Muscle layer of colon (tissue), 2 donors: ENCODE measurements around the gene PTPRG.

ENCODE experiments used
- H3K27ac ChIP-seq: one replicate; pipeline ENCODE4 v1.7.0; 2013; ENCODE audit warnings: low read depth, mild to moderate bottlenecking, low read length, moderate library complexity
- H3K27me3 ChIP-seq, 2 donors: one replicate each; pipeline ENCODE4 v1.7.0; 2013; ENCODE audit warnings: low read length in 2 of 2, mild to moderate bottlenecking in 2 of 2; ENCODE audit not compliant: insufficient read depth in 2 of 2, control insufficient read depth in 1 of 2
- H3K36me3 ChIP-seq: one replicate; pipeline ENCODE4 v1.7.0; 2013; ENCODE audit warnings: mild to moderate bottlenecking, low read length; ENCODE audit not compliant: insufficient read depth
- H3K4me1 ChIP-seq: one replicate; pipeline ENCODE4 v1.7.0; 2013; ENCODE audit warnings: mild to moderate bottlenecking, low read length; ENCODE audit not compliant: insufficient read depth
- H3K4me3 ChIP-seq, 2 donors: one replicate each; pipeline ENCODE4 v1.7.0; 2013; ENCODE audit warnings: low read length in 2 of 2, low read depth in 1 of 2, mild to moderate bottlenecking in 1 of 2, moderate library complexity in 1 of 2
- H3K9ac ChIP-seq: one replicate; pipeline ENCODE4 v1.7.0; 2013; ENCODE audit warnings: low read length
- H3K9me3 ChIP-seq: one replicate; pipeline ENCODE4 v1.7.0; 2013; ENCODE audit warnings: mild to moderate bottlenecking, low read length
- donor health status: abdominal sarcoma.
- donor health status: Adenocarcinoma of cecum.

Gene PTPRG

DNA sequence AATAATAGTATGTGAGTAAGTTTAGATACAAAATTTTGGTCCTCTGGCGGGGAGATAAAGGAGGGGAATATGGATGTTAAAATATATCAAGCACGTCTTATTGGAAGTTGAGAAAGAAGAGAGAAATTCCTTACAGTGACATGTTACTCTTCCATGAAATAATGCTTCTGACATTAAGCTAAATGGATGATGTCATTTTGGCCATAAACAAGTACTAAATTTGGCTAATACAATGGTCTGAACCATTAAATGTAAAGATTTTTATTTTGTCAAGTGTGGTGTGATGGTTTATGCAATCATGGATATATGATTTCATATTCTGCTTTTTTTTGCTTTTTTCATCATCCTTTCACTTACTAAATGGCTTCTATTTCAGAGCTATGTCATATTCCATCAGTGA is 406.6 kb downstream of the PTPRG start:
- Histone ChIP-seq H3K27ac (no peak overlapping the region), H3K4me1 (no peaks in the 10 kb centered on the region), H3K9me3 (no peaks in the 10 kb centered on the region), H3K36me3 (no peaks in the 10 kb centered on the region), H3K27me3 (no peaks in the 10 kb centered on the region), H3K4me3 (no peak overlapping the region), H3K9ac (no peak overlapping the region)

DNA sequence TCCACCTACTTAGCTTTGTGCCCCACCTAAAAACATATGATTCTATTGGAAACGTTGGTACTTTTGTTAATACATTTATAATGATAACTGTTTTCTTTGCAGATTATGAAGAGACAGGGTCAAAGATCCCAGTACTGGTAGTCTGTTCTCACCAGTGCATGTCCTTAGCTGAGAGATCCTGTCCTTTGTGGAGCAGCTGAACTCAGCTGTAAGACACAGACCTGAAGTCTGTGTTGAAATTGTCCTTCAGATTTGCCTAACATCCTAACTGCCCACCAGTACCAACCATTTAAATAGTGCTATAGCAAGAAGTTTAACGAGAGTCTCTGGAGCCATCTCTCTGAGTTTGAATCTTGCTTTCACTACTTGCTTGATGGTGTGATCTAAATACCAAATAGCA is 413.3 kb downstream of the PTPRG start:
- Histone ChIP-seq H3K27ac (no peak overlapping the region), H3K4me3 (no peak overlapping the region), H3K9me3 (no peaks in the 10 kb centered on the region), H3K36me3 (no peaks in the 10 kb centered on the region), H3K9ac (no peak overlapping the region), H3K27me3 (no peaks in the 10 kb centered on the region), H3K4me1 (peaks cover 13% of the 10 kb centered on the region)

DNA sequence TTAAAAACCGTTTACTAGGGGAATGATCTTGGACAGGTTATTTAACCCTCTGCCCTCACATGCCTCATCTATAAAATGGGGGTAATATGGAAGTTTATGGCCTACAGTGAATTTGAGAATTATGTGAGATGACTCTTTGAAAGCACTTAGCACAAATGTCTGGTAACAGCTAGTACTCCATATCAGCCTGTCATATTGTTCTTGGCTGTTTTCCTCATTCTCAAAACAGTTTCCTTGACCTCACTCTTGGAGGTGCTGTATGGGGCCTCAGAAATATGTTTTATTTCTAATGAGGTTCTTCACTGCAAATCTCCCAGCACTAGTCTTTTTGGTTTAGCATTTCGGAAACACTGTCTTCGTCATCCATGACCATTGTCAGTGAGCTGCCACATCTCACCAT is 413.8 kb downstream of the PTPRG start:
- H3K9ac ChIP-seq: no peak overlapping the region
- H3K4me1 ChIP-seq: peaks cover 18% of the 10 kb centered on the region
- no peak overlapping the region for H3K27ac ChIP-seq
- H3K9me3 ChIP-seq: no peaks in the 10 kb centered on the region
- no peaks in the 10 kb centered on the region for H3K27me3 ChIP-seq
- H3K36me3 ChIP-seq: no peaks in the 10 kb centered on the region
- no peak overlapping the region for H3K4me3 ChIP-seq

DNA sequence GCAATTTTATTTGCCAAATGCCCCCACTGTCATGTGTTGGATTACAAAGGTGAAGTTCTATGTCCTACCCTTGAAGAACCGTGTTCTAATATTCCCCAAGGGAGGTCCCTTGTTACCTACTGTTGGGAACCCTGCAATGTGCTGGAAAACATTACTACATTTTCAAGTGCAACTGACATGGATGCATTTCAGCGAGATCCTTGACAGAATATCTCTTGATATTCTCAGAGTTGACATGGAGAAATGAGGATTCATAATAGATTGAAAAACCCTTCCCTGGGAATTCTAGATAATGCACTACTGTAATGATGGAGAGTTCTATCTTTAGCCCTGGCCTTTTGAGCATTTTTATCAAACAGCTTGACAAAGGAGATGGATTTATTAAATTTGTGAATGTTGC is 414.6 kb downstream of the PTPRG start:
- Histone ChIP-seq H3K27ac (no peak overlapping the region), H3K9me3 (no peaks in the 10 kb centered on the region)

DNA sequence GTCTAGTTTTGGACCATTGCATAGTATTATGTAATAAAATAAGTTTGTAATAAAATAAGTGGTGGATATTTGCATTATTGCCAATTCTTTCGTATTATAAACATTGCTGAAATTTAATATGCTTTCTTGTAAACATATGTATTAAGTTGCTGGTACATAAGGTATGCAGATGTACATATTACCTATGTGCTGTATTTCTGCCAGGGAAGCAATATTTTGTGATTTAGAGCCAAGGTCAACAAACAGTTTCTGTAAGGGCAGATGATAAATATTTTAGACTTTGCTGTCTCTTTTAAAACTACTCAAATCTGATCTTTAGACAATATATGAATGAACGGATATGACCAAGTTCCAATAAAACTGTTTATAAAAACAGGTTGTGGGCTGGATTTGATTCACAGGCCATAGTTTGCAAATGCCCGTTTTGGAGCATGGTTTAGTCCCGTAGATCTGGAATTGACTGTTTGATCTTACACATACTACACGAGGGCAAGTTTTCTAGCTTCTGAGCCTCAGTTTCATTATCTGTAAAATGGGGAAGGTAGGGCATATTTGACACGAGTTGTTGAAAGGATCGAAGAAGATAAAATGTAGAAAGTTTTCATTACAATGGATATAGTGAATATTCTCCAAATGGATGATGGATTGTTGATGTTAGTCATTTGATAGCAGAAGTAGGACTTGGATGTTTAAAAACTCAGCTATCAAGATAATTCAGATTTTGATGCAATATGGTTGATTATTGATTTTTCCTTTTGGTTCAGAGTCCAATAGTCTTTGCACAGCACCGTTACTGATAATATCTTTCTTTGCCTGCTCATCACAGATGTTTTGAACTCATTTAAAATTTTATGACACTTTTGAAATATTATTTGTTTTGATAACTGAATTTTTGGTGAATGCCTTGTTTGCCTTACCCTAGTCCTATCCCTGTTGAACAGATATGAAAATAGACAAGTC is 417.4 kb downstream of the PTPRG start:
- no peak overlapping the region for H3K27ac ChIP-seq

More for the DNA sequence above, 414.6 kb downstream of the PTPRG start:
- Histone ChIP-seq H3K27me3 (no peaks in the 10 kb centered on the region), H3K9ac (no peak overlapping the region), H3K4me1 (peaks cover 19% of the 10 kb centered on the region), H3K4me3 (no peak overlapping the region), H3K36me3 (no peaks in the 10 kb centered on the region)

DNA sequence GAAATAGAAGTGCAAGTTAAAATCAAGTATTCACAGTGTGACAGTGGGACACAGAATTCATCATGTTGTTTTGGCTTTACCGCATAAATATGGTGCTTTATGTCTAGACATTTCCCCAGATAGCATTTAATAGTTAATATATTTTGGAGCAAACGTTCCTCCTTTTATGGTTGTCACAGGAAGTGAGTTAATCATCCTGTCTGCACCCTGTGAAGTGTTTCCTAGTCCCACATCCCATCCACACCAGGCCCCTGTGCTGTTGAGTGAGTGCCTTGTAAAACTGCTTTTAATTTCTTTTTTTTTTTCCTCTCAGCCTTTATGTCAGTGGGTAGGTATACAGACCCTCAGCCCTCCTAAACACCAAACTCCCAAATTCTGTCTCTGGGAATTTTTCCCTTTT is 418.3 kb downstream of the PTPRG start:
- Histone ChIP-seq H3K4me1 (peaks cover 19% of the 10 kb centered on the region), H3K9ac (no peak overlapping the region), H3K27me3 (no peaks in the 10 kb centered on the region), H3K4me3 (no peak overlapping the region), H3K36me3 (no peaks in the 10 kb centered on the region), H3K9me3 (no peaks in the 10 kb centered on the region), H3K27ac (no peak overlapping the region)

More for the DNA sequence above, 417.4 kb downstream of the PTPRG start:
- Histone ChIP-seq H3K4me1 (peaks cover 19% of the 10 kb centered on the region), H3K9me3 (no peaks in the 10 kb centered on the region), H3K4me3 (no peak overlapping the region), H3K27me3 (no peaks in the 10 kb centered on the region), H3K9ac (no peak overlapping the region), H3K36me3 (no peaks in the 10 kb centered on the region)

DNA sequence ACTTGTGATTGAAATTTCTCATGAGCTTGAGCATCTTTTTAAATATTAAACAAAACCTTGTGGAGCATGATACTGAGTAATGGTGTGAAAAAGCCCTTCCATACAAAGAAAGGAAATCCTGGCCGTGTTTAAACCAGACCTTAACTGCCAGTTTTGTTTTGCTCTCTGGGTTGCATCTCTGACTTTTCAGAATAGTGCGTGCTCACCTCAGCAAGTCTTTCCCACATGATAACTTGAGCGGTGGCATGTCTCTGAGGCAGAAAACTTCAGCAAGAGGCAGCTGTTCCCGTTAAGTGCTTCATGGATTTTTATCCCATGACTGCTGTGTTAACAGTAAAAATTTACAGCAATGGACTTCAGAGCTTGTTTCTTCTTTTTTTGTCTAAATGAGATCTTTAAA is 418.7 kb downstream of the PTPRG start:
- Histone ChIP-seq H3K9me3 (no peaks in the 10 kb centered on the region), H3K9ac (no peak overlapping the region), H3K27me3 (no peaks in the 10 kb centered on the region), H3K36me3 (no peaks in the 10 kb centered on the region), H3K4me3 (no peak overlapping the region), H3K4me1 (peaks cover 19% of the 10 kb centered on the region), H3K27ac (no peak overlapping the region)

DNA sequence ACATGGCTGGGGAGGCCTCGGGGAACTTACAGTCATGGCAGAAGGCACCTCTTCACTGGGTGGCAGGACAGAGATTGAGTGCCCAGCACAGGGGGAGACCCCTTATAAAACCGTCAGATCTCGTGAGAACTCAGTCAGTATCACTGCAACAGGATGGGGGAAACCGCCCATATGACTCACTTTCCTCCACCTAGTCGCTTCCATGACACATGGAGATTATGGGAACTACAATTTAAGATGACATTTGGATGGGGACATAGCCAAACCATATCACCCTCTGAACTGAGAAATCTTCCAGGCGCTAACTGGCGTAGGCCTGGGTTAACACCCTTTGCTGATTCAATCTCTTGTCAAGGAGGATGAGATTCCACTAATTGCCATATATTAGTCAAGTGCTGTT is 419.7 kb downstream of the PTPRG start:
- Histone ChIP-seq H3K9me3 (no peaks in the 10 kb centered on the region), H3K4me3 (no peak overlapping the region), H3K27ac (no peak overlapping the region), H3K36me3 (no peaks in the 10 kb centered on the region), H3K4me1 (peaks cover 19% of the 10 kb centered on the region), H3K27me3 (no peaks in the 10 kb centered on the region), H3K9ac (no peak overlapping the region)

DNA sequence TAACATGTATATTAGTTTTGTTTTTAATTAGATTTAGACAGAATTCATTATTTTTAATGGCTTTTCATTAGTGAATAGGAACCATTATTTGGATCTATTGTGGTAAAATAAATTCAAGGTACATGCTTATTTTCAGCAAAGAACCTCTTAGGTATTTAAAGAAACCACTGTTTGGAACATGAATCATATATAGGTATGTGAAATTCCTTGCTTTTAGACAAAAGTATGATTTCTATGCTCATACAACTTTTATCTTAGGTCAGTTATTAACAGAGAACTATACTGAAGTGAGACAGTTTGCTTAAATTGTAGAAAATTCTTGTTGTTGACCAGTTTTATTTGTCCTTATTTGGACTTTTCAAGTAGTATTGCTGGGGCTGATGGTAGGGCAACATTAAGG is 422.1 kb downstream of the PTPRG start:
- no peaks in the 10 kb centered on the region for H3K36me3 ChIP-seq
- H3K9me3 ChIP-seq: no peaks in the 10 kb centered on the region
- H3K27ac ChIP-seq: no peak overlapping the region
- no peak overlapping the region for H3K9ac ChIP-seq
- no peaks in the 10 kb centered on the region for H3K27me3 ChIP-seq
- H3K4me1 ChIP-seq: peaks cover 17% of the 10 kb centered on the region
- H3K4me3 ChIP-seq: no peak overlapping the region

DNA sequence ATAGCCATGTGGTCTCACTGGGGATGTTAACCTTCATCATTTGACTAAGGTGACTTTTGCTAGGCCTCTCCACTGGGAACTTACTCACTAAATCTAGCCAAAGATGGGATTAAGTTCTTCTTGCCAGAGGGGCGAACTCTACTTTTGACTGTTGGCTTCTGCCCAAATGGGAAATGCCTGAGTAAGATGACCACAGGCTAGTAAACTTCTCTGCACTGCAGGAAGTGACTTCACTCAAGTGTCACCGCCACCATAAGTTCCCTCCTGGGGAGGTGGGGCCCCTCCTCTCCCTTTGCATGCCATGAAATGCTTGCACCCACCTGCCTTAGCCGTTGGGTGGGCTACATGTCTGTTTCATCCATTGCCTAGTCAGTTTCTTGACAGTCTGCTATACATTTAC is 423.6 kb downstream of the PTPRG start:
- Histone ChIP-seq H3K9ac (no peak overlapping the region), H3K36me3 (no peaks in the 10 kb centered on the region), H3K27me3 (no peaks in the 10 kb centered on the region), H3K27ac (no peak overlapping the region), H3K4me1 (peaks cover 3% of the 10 kb centered on the region), H3K9me3 (no peaks in the 10 kb centered on the region), H3K4me3 (no peak overlapping the region)

DNA sequence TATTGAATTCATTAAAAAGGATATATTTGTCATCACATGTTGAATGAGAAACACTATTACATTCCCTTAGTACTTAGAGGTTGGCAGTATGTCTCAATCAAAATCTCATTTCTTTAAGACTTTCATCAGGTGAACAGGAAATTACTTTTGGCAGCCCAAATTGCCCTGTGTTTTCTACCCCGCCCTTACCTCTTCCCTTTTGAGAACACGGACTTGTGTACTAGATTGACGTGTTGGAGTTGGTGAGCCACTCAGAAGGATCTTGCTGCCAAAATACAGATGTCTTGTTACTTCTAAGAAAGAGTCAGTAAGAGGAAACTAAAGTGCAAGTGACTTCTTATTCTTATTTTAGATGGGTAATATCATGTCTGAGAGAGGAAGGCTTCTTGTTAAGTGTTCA is 425.1 kb downstream of the PTPRG start:
- Histone ChIP-seq H3K9me3 (no peaks in the 10 kb centered on the region), H3K27me3 (no peaks in the 10 kb centered on the region), H3K36me3 (peaks cover under 1% of the 10 kb centered on the region), H3K4me3 (no peak overlapping the region), H3K27ac (no peak overlapping the region), H3K9ac (no peak overlapping the region), H3K4me1 (no peaks in the 10 kb centered on the region)

DNA sequence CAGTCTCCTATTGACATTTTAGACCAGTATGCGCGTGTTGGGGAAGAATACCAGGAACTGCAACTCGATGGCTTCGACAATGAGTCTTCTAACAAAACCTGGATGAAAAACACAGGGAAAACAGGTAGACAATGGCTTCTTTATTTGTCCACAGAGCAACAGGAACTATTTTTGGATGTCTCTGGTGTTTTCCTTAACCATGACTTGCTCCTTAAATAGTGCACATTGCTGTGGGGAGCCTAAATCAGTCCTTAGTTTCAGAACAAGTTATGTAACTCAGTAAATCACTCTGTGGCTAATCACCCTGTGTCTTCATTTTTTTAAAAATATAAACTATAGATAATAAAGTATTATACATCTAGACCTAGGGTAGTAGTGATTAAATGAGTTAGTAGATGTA is 428.3 kb downstream of the PTPRG start:
- Histone ChIP-seq H3K9me3 (no peaks in the 10 kb centered on the region), H3K36me3 (peaks cover 4% of the 10 kb centered on the region), H3K4me3 (no peak overlapping the region), H3K27ac (no peak overlapping the region), H3K4me1 (no peaks in the 10 kb centered on the region), H3K27me3 (no peaks in the 10 kb centered on the region), H3K9ac (no peak overlapping the region)
